Measurements from ENCODE around the gene KPNA2. TPM values are rescaled to one million over a fixed set of nuclear protein-coding genes. Genes with fewer than 3 reads are reported as not detected.

Gene KPNA2
- total and polyA plus RNA-seq, 9 of the 15 experiments (the other 6 are each of a cell fraction or from before 2014, with no cell fraction given): 132 to 984 (median 241) TPM

- TF ChIP-seq, protein P1, sequence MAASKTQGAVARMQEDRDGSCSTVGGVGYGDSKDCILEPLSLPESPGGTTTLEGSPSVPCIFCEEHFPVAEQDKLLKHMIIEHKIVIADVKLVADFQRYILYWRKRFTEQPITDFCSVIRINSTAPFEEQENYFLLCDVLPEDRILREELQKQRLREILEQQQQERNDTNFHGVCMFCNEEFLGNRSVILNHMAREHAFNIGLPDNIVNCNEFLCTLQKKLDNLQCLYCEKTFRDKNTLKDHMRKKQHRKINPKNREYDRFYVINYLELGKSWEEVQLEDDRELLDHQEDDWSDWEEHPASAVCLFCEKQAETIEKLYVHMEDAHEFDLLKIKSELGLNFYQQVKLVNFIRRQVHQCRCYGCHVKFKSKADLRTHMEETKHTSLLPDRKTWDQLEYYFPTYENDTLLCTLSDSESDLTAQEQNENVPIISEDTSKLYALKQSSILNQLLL (CRISPR knock-in tag; IDR thresholded peaks at IDR 0.05; ENCODE audit: borderline replicate concordance): no peak
- TF ChIP-seq MXI1 (IDR thresholded peaks at IDR 0.05; ENCODE audit: low read depth, low read length): no peak
- no peak for TF ChIP-seq EWSR1 (IDR thresholded peaks at IDR 0.05; ENCODE audit: borderline replicate concordance, low read depth, partially characterized antibody)
- TF ChIP-seq THAP12 (CRISPR knock-in tag; IDR thresholded peaks at IDR 0.05): peak; percentile 38
- no peak for TF ChIP-seq SAFB (IDR thresholded peaks at IDR 0.05; ENCODE audit: borderline replicate concordance, low read depth, low read length)
- TF ChIP-seq ZNF76 (CRISPR knock-in tag; IDR thresholded peaks at IDR 0.05; ENCODE audit: borderline replicate concordance): no peak
- no peak for TF ChIP-seq PRMT5 (CRISPR knock-in tag; IDR thresholded peaks at IDR 0.05)
- TF ChIP-seq MBD1 (CRISPR knock-in tag; IDR thresholded peaks at IDR 0.05): no peak
- TF ChIP-seq EP300 (IDR thresholded peaks at IDR 0.05; ENCODE audit: low read length): no peak
- no peak; the same call in 1 of the 2 replicates for TF ChIP-seq NCOR1 (IDR thresholded peaks at IDR 0.05)
- TF ChIP-seq RBM14 (IDR thresholded peaks at IDR 0.05; ENCODE audit: borderline replicate concordance, insufficient read depth, low read depth, low read length): no peak
- no peak for TF ChIP-seq CREB1 (IDR thresholded peaks at IDR 0.05)
- no peak for TF ChIP-seq CREB1 (CRISPR knock-in tag; IDR thresholded peaks at IDR 0.05)
- no peak; the same call in 1 of the 2 replicates for TF ChIP-seq ATF7 (IDR thresholded peaks at IDR 0.05)
- no peak for TF ChIP-seq TAL1 (IDR thresholded peaks at IDR 0.05)
- TF ChIP-seq DMBX1 (CRISPR knock-in tag; IDR thresholded peaks at IDR 0.05; ENCODE audit: borderline replicate concordance): peak; percentile 65; the same call in 1 of the 2 replicates
- no peak for TF ChIP-seq HMBOX1 (IDR thresholded peaks at IDR 0.05)
- peak; percentile 95 for TF ChIP-seq ZNF584 (CRISPR knock-in tag; IDR thresholded peaks at IDR 0.05; ENCODE audit: low read depth)
- no peak for TF ChIP-seq KLF10 (CRISPR knock-in tag; IDR thresholded peaks at IDR 0.05)
- no peak for TF ChIP-seq NFIX (CRISPR knock-in tag; IDR thresholded peaks at IDR 0.05; ENCODE audit: low read depth)
- no peak for TF ChIP-seq MED1 (CRISPR knock-in tag; IDR thresholded peaks at IDR 0.05; ENCODE audit: borderline replicate concordance)
Observed at GRCh38 chr17:67993153-67993997, 42.2 kb upstream of the KPNA2 start (continued).

Measured in K562 (cell line).